ENCODE results near the gene MT1E. TPM values are rescaled to one million over a fixed set of nuclear protein-coding genes. Genes with fewer than 3 reads are reported as not detected.

Gene MT1E
- total and polyA plus RNA-seq, 2 of the 13 experiments (the other 11 are each of a cell fraction or from before 2014, with no cell fraction given), result 110 to 1,072 TPM

- TF ChIP-seq MBD4 (IDR thresholded peaks at IDR 0.05; ENCODE audit: borderline replicate concordance, low read length) (no peak), ZNF781 (CRISPR knock-in tag; IDR thresholded peaks at IDR 0.05; ENCODE audit: borderline replicate concordance, not compliant biosample characterization) (no peak), PAF1 (CRISPR knock-in tag; IDR thresholded peaks at IDR 0.05) (no peak; the same call in 1 of the 2 replicates), ZNF709 (CRISPR knock-in tag; IDR thresholded peaks at IDR 0.05) (no peak), NFE2L2 (IDR thresholded peaks at IDR 0.05; ENCODE audit: low read length) (no peak), TCF7 (IDR thresholded peaks at IDR 0.05; ENCODE audit: low read depth) (no peak), PITX1 (CRISPR knock-in tag; IDR thresholded peaks at IDR 0.05) (no peak), BRF2 (CRISPR knock-in tag; IDR thresholded peaks at IDR 0.05) (no peak), ZNF543 (CRISPR knock-in tag; IDR thresholded peaks at IDR 0.05) (no peak), ZNF282 (IDR thresholded peaks at IDR 0.05; ENCODE audit: partially characterized antibody) (no peak), ZFP1 (CRISPR knock-in tag; IDR thresholded peaks at IDR 0.05) (no peak), FOXJ3 (CRISPR knock-in tag; IDR thresholded peaks at IDR 0.05; ENCODE audit: borderline replicate concordance) (no peak), PRPF4 (IDR thresholded peaks at IDR 0.05; ENCODE audit: low read depth, low read length, poor library complexity, severe bottlenecking) (no peak), ZNF558 (CRISPR knock-in tag; IDR thresholded peaks at IDR 0.05; ENCODE audit: borderline replicate concordance) (no peak), AKNA (CRISPR knock-in tag; IDR thresholded peaks at IDR 0.05; ENCODE audit: borderline replicate concordance) (no peak), CENPT (CRISPR knock-in tag; IDR thresholded peaks at IDR 0.05; ENCODE audit: low read depth) (no peak), NFE2 (CRISPR knock-in tag; IDR thresholded peaks at IDR 0.05) (no peak), ARID5B (CRISPR knock-in tag; IDR thresholded peaks at IDR 0.05) (no peak; the same call in none of the 2 replicates), KMT2A (CRISPR knock-in tag; IDR thresholded peaks at IDR 0.05) (no peak), ZNF615 (CRISPR knock-in tag; IDR thresholded peaks at IDR 0.05; ENCODE audit: borderline replicate concordance) (no peak), ZNF777 (CRISPR knock-in tag; IDR thresholded peaks at IDR 0.05) (0 out of 2 replicates have a peak, but pooled peaks have one; percentile 17), NPAS2 (CRISPR knock-in tag; IDR thresholded peaks at IDR 0.05; ENCODE audit: borderline replicate concordance) (no peak), IRX3 (CRISPR knock-in tag; IDR thresholded peaks at IDR 0.05; ENCODE audit: borderline replicate concordance, low read depth) (no peak)
Observed at GRCh38 chr16:56609463-56609921, 16.1 kb upstream of the MT1E start (continued).

Measured in HepG2 (cell line).